ENCODE measurements around the gene AKAP13.
"Not testable (repeated sequence)": the region's sequence is repeated elsewhere in the genome, so short reads cannot be mapped to it uniquely, and the experiment has no call there.

Gene AKAP13

GRCh38 chr15:85793641-85794597 is 413.5 kb downstream of the AKAP13 start:
- peak; percentile 12 for DNase-seq (ENCODE audit: low spot score)

DNA sequence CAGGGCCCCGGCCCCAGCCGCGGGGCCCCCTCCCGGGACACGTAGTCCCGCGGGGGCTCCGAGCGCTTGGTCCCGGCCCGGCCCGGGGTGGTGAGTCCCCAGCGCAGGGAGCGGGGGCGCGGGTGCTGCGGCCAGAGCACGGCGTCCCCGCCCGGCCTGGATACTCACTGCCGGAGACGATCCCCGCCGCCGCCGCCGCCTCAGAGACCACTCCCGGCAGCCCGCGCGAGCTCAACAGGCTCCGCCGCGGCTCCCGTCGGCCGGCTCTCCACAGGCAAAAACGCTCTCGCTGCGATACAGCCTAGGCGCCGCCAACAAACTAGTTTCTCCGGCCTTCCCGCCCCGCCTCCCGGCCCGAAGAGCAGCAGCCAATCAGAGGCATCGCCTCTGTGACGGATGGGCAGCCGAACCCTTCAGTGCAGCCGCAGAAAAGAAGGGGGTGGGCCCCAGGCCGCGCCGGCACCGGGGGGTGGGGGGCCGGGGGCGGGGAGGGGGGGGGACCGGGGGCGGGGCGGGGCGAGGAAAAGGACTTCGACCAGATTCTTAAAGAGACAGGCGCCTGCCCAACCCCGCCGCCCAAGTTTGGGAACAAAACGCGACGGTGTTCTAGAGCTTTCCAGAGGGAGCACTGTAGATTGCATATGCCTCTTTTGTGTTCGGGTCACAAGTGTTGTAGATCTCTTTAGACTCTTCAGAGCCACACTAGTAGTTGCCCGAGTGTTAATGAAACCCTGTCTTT is 414.4 kb downstream of the AKAP13 start, which contains the start of gene KLHL25:
Gene KLHL25 (minus strand): TSS at position 328 of the 739 bp plus-strand sequence. CDS start 25,115 bp downstream, outside the sequence.
- DNase-seq (ENCODE audit: low spot score) = peak; percentile 95

DNA sequence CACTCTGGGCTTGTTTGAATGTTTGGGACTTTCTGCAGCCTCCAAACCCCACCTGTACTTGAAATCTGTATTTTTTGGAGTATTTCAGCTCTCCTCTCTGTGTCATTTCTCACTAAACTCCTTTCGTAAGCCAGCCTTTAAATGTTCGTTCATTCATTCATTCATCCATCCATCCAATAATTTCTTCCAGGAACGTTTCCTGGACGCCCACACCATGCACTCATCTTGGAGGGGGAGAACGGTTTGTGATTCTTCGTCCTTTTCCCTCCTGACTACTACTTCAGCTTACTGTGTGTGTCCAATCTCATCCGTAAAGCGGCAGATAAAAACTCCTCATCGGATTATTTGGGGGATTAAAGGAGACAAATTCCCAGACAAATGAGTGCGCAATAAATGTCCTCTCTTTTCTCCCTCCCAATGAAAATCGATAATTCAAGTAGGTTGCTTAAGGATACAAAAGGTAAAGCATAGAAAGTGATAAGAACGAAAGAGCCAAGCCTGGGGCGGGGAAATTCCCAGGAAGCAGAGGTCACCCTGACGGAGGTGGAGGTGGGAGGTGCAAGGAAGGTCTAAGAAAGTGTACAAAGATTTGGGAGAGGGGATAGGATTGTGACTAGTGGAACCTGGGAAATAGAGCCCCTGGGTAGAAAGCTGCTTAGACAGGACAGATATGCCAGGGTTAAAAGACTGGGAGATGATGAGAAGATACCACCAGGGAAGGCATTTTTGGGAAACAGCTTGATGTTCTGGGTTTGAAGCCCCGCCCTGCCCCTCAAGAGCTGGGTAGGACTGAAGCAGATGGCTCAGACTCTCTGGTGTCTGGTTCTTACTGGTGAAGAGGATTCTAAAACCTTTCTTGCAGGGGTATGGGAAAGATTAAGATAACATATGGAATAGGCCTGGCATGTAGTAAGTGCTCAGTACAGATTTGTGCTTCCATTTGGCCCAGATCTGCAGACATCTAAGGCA is 415.2 kb downstream of the AKAP13 start:
- DNase-seq (ENCODE audit: low spot score) = no peak

DNA sequence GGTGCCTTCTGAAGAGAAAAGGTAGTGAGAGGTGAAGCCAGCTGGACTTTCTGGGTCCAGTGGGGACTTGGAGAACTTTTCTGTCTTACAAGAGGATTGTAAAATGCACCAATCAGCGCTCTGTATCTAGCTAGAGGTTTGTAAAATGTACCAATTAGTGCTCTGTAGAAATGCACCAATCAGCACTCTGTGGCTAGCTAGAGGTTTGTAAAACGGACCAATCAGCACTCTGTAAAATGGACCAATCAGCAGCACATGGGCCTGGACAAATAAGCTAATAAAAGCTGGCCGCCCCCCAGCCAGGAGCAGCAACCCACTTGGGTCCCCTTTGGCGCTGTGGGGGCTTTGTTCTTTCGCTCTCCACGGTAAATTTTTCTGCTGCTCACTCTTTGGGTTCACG is 416.0 kb downstream of the AKAP13 start:
- not testable (repeated sequence) for DNase-seq (ENCODE audit: low spot score)

All from CD4-positive, alpha-beta T cell treated with Interleukin-2 at 100 ng/mL for 4 hours (primary cell).